B cell (primary cell): Measurements from ENCODE around the gene ARHGAP25. TPM values are rescaled to one million over a fixed set of nuclear protein-coding genes. Genes with fewer than 3 reads are reported as not detected.
A peak's percentile ranks its signal among the peaks of the same experiment; 100 is the strongest.

Source experiments
- ATAC-seq: fragments of 200-7000 bp; cut with Tn5 transposase; one replicate; pipeline ENCODE4 v1.10.0; 2021; ENCODE audit warnings: low read depth, mild to moderate bottlenecking, moderate number of reproducible peaks, moderate library complexity
- CTCF ChIA-PET: fragments of 350-600 bp; sonication (Branson Sonifier 250); formaldehyde crosslinking; loops from one replicate; lab custom pipeline; 2021; ENCODE audit warnings: antibody characterized with exemption, inconsistent platforms; lab: Charles Lee
- POLR2A ChIA-PET: fragments of 350-600 bp; sonication (Branson Sonifier 250); formaldehyde crosslinking; loops from one replicate; lab custom pipeline; 2021; ENCODE audit warnings: antibody characterized with exemption; lab: Charles Lee
- DNase-seq: peaks from one replicate; pipeline ENCODE4 v3.0.0; 2013
- H2AFZ ChIP-seq: 2 replicates; pipeline ENCODE4 v1.6.1; 2012; ENCODE audit warnings: mild to moderate bottlenecking, low read depth, low read length; ENCODE audit not compliant: insufficient read depth, poor library complexity, severe bottlenecking
- H3K27ac ChIP-seq, 2 donors: 1 replicate in 1 of 2; 2 replicates in 1 of 2; pipeline ENCODE4 v1.5.1; 2012 to 2013; ENCODE audit warnings: low read length in 2 of 2, mild to moderate bottlenecking in 2 of 2, moderate library complexity in 1 of 2
- H3K27me3 ChIP-seq, 4 experiments: fragments of 200-600 bp in 1 of 4; sonication (generic) in 1 of 4; replicated peaks in 1 of 4; 1 replicate in 2 of 4; 2 replicates in 2 of 4; pipeline versions ENCODE4 v1.6.1 to v1.7.0; 2013 to 2016; ENCODE audit warnings: low read length in 3 of 4, mild to moderate bottlenecking in 2 of 4, mixed read lengths in 1 of 4, moderate library complexity in 1 of 4; ENCODE audit not compliant: insufficient read depth in 4 of 4, control insufficient read depth in 3 of 4; ENCODE audit errors: control extremely low read depth in 1 of 4
- H3K36me3 ChIP-seq, 2 experiments: replicated peaks in 1 of 2; 1 replicate in 1 of 2; 2 replicates in 1 of 2; pipeline versions ENCODE4 v1.6.1 to v1.7.1; 2013; ENCODE audit warnings: low read length in 1 of 2; ENCODE audit not compliant: insufficient read depth in 2 of 2, control insufficient read depth in 1 of 2; ENCODE audit errors: control extremely low read depth in 1 of 2, extremely low read depth in 1 of 2
- H3K4me1 ChIP-seq, 2 donors: fragments of 200-600 bp in 1 of 2; sonication (generic) in 1 of 2; 1 replicate in 1 of 2; 2 replicates in 1 of 2; pipeline versions ENCODE4 v1.5.1 to v1.6.1; 2013 to 2017; ENCODE audit warnings: low read length in 2 of 2; ENCODE audit not compliant: control insufficient read depth in 2 of 2, insufficient read depth in 2 of 2
- H3K4me2 ChIP-seq: replicated peaks from 2 replicates; pipeline ENCODE3; 2012; ENCODE audit warnings: mild to moderate bottlenecking, low read depth, low read length; ENCODE audit not compliant: poor library complexity, severe bottlenecking
- H3K4me3 ChIP-seq, 5 experiments: fragments of 200-600 bp in 1 of 5; sonication (generic) in 1 of 5; 1 replicate in 3 of 5; 2 replicates in 2 of 5; pipeline versions ENCODE4 v1.5.1 to v1.7.0; 2011 to 2016; ENCODE audit warnings: low read length in 4 of 5, mild to moderate bottlenecking in 4 of 5, low read depth in 2 of 5, control low read depth in 1 of 5, moderate library complexity in 1 of 5; ENCODE audit not compliant: insufficient read depth in 1 of 5; ENCODE audit errors: control extremely low read depth in 1 of 5, extremely low read depth in 1 of 5
- H3K79me2 ChIP-seq: fragments of 200-600 bp; sonication (generic); one replicate; pipeline ENCODE4 v1.6.0; 2016; ENCODE audit warnings: low read length; ENCODE audit not compliant: control insufficient read depth, insufficient read depth
- H3K9ac ChIP-seq: fragments of 200-600 bp; sonication (generic); 2 replicates; pipeline ENCODE4 v1.6.1; 2017; ENCODE audit warnings: mild to moderate bottlenecking, low read length, moderate library complexity
- H3K9me3 ChIP-seq, 3 donors: one replicate each; pipeline versions ENCODE4 v1.6.1 to v1.7.1; 2013; ENCODE audit warnings: low read length in 2 of 3; ENCODE audit not compliant: control insufficient read depth in 2 of 3, insufficient read depth in 1 of 3; ENCODE audit errors: control extremely low read depth in 1 of 3
- H4K20me1 ChIP-seq: 2 replicates; pipeline ENCODE4 v1.6.0; 2012; ENCODE audit warnings: mild to moderate bottlenecking, low read length; ENCODE audit not compliant: insufficient read depth, control insufficient read depth, poor library complexity, severe bottlenecking
- H3K27ac Mint-ChIP-seq: one replicate; pipeline ENCODE4 v1.8.0; 2021; ENCODE audit warnings: mixed read lengths
- H3K27me3 Mint-ChIP-seq: one replicate; pipeline ENCODE4 v1.8.0; 2021; ENCODE audit warnings: mixed read lengths
- H3K4me1 Mint-ChIP-seq: one replicate; pipeline ENCODE4 v1.8.0; 2021; ENCODE audit warnings: mixed read lengths
- H3K4me3 Mint-ChIP-seq: one replicate; pipeline ENCODE4 v1.8.0; 2021; ENCODE audit warnings: mixed read lengths
- H3K9me3 Mint-ChIP-seq: one replicate; pipeline ENCODE4 v1.8.0; 2022; ENCODE audit warnings: mixed read lengths; ENCODE audit not compliant: insufficient read depth
- EZH2 ChIP-seq: IDR thresholded peaks from 2 replicates; pipeline ENCODE4 v1.6.1; 2012; ENCODE audit warnings: borderline replicate concordance, low read depth, mild to moderate bottlenecking, moderate library complexity, low read length; ENCODE audit not compliant: insufficient read depth, poor library complexity, severe bottlenecking
- WGBS: methylation state at CpG from one replicate; pipeline ENCODE4 v1.1.5; 2013; ENCODE audit warnings: missing lambda C conversion rate; ENCODE audit not compliant: insufficient coverage; 5-methylcytosine and 5-hydroxymethylcytosine counted together
- intact Hi-C: fragments of 100-400 bp; cut with micrococcal nuclease; formaldehyde crosslinking; loops from one replicate; pipeline ENCODE4 v1.10.0; 2022
- polyA plus RNA-seq: library from polyadenylated mRNA; depleted of rRNA; stranded (reverse); fragments of >200 nt; gene quantifications from 2 replicates; pipeline ENCODE4 v1.2.3, GENCODE V29; 2012
- total RNA-seq, 2 donors: library from RNA; stranded (reverse); fragments of 120-200 nt in 1 of 2; gene quantifications; 1 replicate in 1 of 2; 2 replicates in 1 of 2; pipeline versions ENCODE4 v1.2.3 to v1.2.4, GENCODE V29; 2013 to 2022
- TF ChIP-seq, protein P1 (sequence below): fragments of 200-600 bp; IDR thresholded peaks from one replicate; pipeline ENCODE4 v1.8.0; 2022; ENCODE audit warnings: antibody characterized with exemption, mild to moderate bottlenecking

ARHGAP25 gene
- total and polyA plus RNA-seq, 2 donors (not counting 1 experiment from before 2014, with no cell fraction given), result 97.9 to 207 TPM

DNA sequence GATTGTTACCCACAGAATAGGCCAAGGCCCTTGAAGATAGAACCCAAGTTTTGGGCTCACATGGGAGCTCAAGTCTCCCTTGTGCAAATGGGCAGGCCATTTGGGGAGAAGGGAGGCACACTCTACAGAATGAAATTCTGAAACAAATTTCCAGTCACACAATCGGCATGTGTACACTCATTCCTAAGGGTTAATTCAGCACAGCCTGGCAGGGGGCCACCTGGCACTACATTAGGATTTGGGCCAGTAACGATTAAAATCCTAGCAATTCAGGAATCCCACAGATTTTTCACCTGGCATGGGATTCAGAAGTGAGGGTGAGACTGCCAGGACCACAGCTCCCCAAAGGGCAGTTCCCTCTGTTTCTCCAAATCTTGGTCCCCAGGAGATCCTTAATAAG, 90.2 kb downstream of the ARHGAP25 start:
- Mint-ChIP-seq H3K27ac (peak overlapping the region; percentile 53), H3K9me3 (no peaks in the 10 kb centered on the region), H3K4me3 (no peak overlapping the region), H3K27me3 (no peaks in the 10 kb centered on the region), H3K4me1 (peaks cover 43% of the 10 kb centered on the region)
- Histone ChIP-seq H2AFZ (no peak overlapping the region), H3K4me2 (no peak overlapping the region), H3K4me3 (no peak overlapping the region), H3K4me1 (peaks cover 17 to 21% of the 10 kb centered on the region in 2 donors), H3K36me3 (peaks cover 31 to 75% of the 10 kb centered on the region in 2 experiments), H3K27me3 (no peaks in the 10 kb centered on the region), H3K9me3 (no peaks in the 10 kb centered on the region), H3K9ac (no peak overlapping the region), H3K79me2 (peaks cover 13% of the 10 kb centered on the region), H3K27ac (peak overlapping the region in 1 of 2 donors; percentile 52), H4K20me1 (peaks cover 44% of the 10 kb centered on the region)
- ATAC-seq (no peak), DNase-seq (no peak)
- intact Hi-C loops, result no loop called here
- 100% methylated on average over 1 of the region's 2 CpGs for WGBS
- TF ChIP-seq EZH2, result no peak
- TF ChIP-seq, protein P1, sequence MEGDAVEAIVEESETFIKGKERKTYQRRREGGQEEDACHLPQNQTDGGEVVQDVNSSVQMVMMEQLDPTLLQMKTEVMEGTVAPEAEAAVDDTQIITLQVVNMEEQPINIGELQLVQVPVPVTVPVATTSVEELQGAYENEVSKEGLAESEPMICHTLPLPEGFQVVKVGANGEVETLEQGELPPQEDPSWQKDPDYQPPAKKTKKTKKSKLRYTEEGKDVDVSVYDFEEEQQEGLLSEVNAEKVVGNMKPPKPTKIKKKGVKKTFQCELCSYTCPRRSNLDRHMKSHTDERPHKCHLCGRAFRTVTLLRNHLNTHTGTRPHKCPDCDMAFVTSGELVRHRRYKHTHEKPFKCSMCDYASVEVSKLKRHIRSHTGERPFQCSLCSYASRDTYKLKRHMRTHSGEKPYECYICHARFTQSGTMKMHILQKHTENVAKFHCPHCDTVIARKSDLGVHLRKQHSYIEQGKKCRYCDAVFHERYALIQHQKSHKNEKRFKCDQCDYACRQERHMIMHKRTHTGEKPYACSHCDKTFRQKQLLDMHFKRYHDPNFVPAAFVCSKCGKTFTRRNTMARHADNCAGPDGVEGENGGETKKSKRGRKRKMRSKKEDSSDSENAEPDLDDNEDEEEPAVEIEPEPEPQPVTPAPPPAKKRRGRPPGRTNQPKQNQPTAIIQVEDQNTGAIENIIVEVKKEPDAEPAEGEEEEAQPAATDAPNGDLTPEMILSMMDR, result no peak
- ChIA-PET POLR2A (interaction anchor here (0.5 to 1.6 kb wide), 4 partner anchors 11 to 437 kb away, joined by 3 to 8 read pairs (median 4); no protein-coding TSS in a partner anchor), CTCF (interaction anchor here (0.7 to 1.8 kb wide), 3 partner anchors 11 to 230 kb away, joined by 3 read pairs; no protein-coding TSS in a partner anchor)

- WGBS, result 87% methylated on average over 5 of the region's 5 CpGs
- peaks cover 46% of the 10 kb centered on the region for H3K4me1 Mint-ChIP-seq
- TF ChIP-seq, protein P1, result no peak
- no peak for TF ChIP-seq EZH2
- no peaks in the 10 kb centered on the region for H3K9me3 ChIP-seq
- no peak overlapping the region for H2AFZ ChIP-seq
- H3K27me3 ChIP-seq, result no peaks in the 10 kb centered on the region
- H3K27ac ChIP-seq, result peak overlapping the region in 1 of 2 donors; percentile 43
- H3K4me3 Mint-ChIP-seq, result no peak overlapping the region
- peaks cover 20 to 23% of the 10 kb centered on the region in 2 donors for H3K4me1 ChIP-seq
- no peak overlapping the region for H3K4me3 ChIP-seq
- no peaks in the 10 kb centered on the region for H3K27me3 Mint-ChIP-seq
- peaks cover 38% of the 10 kb centered on the region for H4K20me1 ChIP-seq
- peaks cover 14% of the 10 kb centered on the region for H3K79me2 ChIP-seq
- intact Hi-C loops, result no loop called here
- H3K4me2 ChIP-seq, result no peak overlapping the region
- H3K9me3 Mint-ChIP-seq, result no peaks in the 10 kb centered on the region
- no peak for ATAC-seq
- DNase-seq, result no peak
- ChIA-PET CTCF (interaction anchor here (1.5 kb wide), 1 partner anchor 8 kb away, joined by 4 read pairs; no protein-coding TSS in a partner anchor), POLR2A (interaction anchor here (0.7 kb wide), 1 partner anchor 9 kb away, joined by 3 read pairs; no protein-coding TSS in a partner anchor)
- peaks cover 26 to 67% of the 10 kb centered on the region in 2 experiments for H3K36me3 ChIP-seq
- no peak overlapping the region for H3K9ac ChIP-seq
- H3K27ac Mint-ChIP-seq, result peak overlapping the region; percentile 12
Observed at GRCh38 chr2:68825866-68826265, 91.3 kb downstream of the ARHGAP25 start.
